GM18519 (cell line): Measurements from ENCODE around the gene OOSP3.

Experiments
- ATAC-seq: cut with Tn5 transposase; IDR thresholded peaks from one replicate; pipeline ENCODE4 v1.9.1; 2021; ENCODE audit warnings: mild to moderate bottlenecking, moderate library complexity; ENCODE audit not compliant: unreplicated experiment, low FRiP score

The OOSP3 gene

GRCh38 chr11:59943997-59944714 lies 65.6 kb downstream of the OOSP3 start:
- ATAC-seq, result no peak

- ATAC-seq, result no peak
Measured at GRCh38 chr11:59944720-59945119, 66.1 kb downstream of the OOSP3 start.
